ENCODE measurements around the gene NUDT5.

The NUDT5 gene

GRCh38 chr10:12156367-12157123 is 39.1 kb downstream of the NUDT5 start:
- in situ Hi-C loops (cut with MboI; ENCODE audit: low pct_unique_long_range_greater_than_20kb, low sequenced_read_pairs, unreplicated experiment) = no loop called here
- TF ChIP-seq CTCF (IDR thresholded peaks at IDR 0.05; ENCODE audit: extremely low read depth, insufficient read depth, missing control alignments) = no peak
- DNase-seq (ENCODE audit: low spot score) = no peak

GRCh38 chr10:12154516-12154915 is 41.2 kb downstream of the NUDT5 start:
- DNase-seq (ENCODE audit: low spot score) = no peak
- TF ChIP-seq CTCF (IDR thresholded peaks at IDR 0.05; ENCODE audit: extremely low read depth, insufficient read depth, missing control alignments) = no peak
- in situ Hi-C loops (cut with MboI; ENCODE audit: low pct_unique_long_range_greater_than_20kb, low sequenced_read_pairs, unreplicated experiment) = no loop called here

DNA sequence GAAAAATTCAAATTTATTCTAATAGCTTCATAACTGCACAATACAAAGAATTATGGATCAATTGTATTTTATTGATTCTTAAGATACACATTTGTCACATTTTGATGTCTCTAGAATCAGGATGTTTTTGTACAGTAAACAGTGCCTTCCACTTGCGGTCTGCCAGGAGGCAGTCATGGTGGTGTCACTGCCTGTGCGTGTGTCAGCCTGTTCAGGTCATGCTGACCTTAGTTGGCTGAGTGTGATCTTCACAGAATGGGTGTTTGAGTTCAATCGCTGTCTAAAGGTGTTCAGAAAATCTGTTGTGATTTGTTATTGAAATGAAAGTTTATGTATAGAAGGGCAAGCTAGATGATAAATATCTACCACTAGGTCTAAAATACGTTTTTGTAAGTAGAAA is 45.5 kb downstream of the NUDT5 start:
- in situ Hi-C loops (cut with MboI; ENCODE audit: low pct_unique_long_range_greater_than_20kb, low sequenced_read_pairs, unreplicated experiment) = no loop called here
- DNase-seq (ENCODE audit: low spot score) = no peak
- no peak for TF ChIP-seq CTCF (IDR thresholded peaks at IDR 0.05; ENCODE audit: extremely low read depth, insufficient read depth, missing control alignments)

DNA sequence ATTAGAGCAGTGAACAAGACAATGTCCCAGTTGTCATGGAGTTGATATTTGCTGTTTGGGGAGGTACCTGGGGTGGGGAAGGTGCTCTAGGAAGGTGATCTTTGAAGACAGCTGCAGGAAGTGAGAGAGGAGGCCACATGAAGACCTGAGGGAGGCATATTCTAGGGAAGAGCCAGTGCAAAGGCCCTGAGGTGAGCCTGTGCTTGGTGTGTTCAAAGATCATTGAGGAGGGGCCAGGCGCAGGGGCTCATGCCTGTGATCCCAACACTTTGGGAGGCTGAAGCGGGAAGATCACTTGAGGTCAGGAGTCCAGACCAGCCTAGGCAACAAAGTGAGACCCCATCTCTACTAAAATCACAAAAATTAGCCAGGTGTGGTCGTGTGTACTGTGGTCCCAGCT is 51.2 kb downstream of the NUDT5 start:
- in situ Hi-C loops (cut with MboI; ENCODE audit: low pct_unique_long_range_greater_than_20kb, low sequenced_read_pairs, unreplicated experiment) = no loop called here
- TF ChIP-seq CTCF (IDR thresholded peaks at IDR 0.05; ENCODE audit: extremely low read depth, insufficient read depth, missing control alignments) = no peak
- DNase-seq (ENCODE audit: low spot score) = no peak

- no peak for TF ChIP-seq CTCF (IDR thresholded peaks at IDR 0.05; ENCODE audit: extremely low read depth, insufficient read depth, missing control alignments)
- in situ Hi-C loops (cut with MboI; ENCODE audit: low pct_unique_long_range_greater_than_20kb, low sequenced_read_pairs, unreplicated experiment) = no loop called here
- no peak for DNase-seq (ENCODE audit: low spot score)
Measured at GRCh38 chr10:12140038-12140437, 55.7 kb downstream of the NUDT5 start.

DNA sequence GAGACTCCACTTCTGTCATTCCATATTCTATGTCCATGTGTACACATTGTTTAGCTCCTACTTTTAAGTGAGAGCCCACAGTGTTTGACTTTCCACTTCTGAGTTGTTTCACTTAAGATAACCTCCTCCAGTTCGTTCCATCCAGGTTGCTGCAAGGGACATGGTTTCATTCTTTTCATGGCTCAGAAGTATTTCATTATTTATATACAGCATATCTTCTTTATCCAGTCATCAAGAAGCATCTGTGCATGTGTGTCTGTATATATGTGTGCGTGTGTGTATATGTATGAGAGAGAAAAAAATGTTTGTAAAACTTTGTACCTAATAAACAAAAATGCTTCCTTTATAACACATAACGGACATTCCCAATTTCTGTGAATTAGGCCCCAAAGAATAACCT is 60.1 kb downstream of the NUDT5 start:
- no peak for TF ChIP-seq CTCF (IDR thresholded peaks at IDR 0.05; ENCODE audit: extremely low read depth, insufficient read depth, missing control alignments)
- DNase-seq (ENCODE audit: low spot score) = no peak
- in situ Hi-C loops (cut with MboI; ENCODE audit: low pct_unique_long_range_greater_than_20kb, low sequenced_read_pairs, unreplicated experiment) = no loop called here
